T47D (cell line): Measurements from ENCODE around the gene VEGFC.

Source experiments
- DNase-seq, 2 experiments: peaks; one replicate each; pipeline versions ENCODE4 v3.0.0 to v3.0.0-alpha.2; 2011 to 2012; ENCODE audit warnings: low read depth in 1 of 2, low spot score in 1 of 2
- JUND ChIP-seq: IDR thresholded peaks from 2 replicates; pipeline ENCODE4 v1.6.1; 2012; ENCODE audit warnings: low read depth
- in situ Hi-C: cut with HindIII; loops from 2 replicates; pipeline ENCODE4 v1.10.0; 2016; ENCODE audit warnings: low sequenced_read_pairs, low pct_unique_long_range_greater_than_20kb

VEGFC gene

DNA sequence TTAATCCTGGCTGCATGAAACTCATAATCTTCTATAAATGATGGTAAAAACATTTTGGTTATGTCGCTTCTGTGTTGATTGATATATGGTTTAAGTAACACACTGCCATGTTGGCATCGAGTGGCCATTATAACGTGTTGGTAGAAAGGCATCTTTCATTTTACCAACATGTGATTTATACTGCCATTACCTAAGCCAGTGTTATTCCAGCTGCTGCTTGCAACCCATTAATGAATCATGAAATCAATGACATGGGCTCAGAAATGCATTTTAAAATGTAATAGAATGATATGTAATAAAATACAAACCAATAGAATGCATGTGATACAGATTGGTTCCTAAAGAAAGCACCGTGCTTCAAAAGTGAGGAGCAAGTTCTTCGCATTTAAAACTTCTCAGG, 102.0 kb downstream of the VEGFC start:
- DNase-seq = no peak
- no peak for TF ChIP-seq JUND
- in situ Hi-C loops = no loop called here

DNA sequence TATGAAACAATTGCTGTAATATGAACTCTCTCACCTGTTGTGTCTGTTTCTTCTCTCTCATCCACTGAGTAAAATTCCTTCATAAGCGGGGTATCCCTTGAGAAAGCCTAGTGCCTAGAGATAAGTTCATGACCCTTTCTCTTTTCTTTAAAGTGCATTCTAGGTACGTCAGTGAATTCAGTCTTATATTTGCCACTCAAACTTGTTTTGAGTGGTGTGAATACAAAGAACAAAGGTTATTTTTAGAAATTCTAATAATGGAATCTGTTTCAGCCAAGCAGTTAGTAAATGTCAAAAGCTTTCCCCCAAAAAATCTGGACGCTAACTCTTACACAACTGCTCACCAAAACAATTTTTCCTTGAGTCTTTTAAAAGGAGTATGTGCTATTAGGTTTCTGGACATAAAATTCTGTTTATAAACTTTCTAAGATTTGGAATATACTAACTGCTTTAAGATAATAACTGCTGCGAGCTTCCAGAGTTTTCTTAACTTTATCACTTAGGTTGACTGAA, 112.0 kb downstream of the VEGFC start:
- in situ Hi-C loops = no loop called here
- no peak for DNase-seq

DNA sequence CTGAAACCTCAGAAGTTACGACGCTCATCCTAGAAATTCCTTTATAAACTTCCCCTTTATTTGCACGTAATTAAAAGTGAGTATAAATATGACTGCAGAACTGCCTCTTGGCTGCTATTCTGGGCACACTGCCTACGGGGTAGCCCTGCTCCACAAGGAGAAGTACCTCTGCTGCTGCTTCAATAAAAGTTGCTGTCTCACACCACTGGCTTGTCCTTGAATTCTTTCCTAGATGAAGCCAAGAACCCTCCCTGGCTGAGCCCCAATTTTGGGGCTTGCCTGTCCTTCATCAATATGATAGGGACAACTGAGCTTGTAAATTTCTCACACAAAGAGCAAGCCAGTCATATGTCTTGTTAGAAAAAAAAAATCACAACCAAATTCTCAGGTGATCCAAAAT, 115.8 kb downstream of the VEGFC start:
- DNase-seq = no peak
- no peak for TF ChIP-seq JUND
- in situ Hi-C loops = no loop called here

More for the DNA sequence above, 112.0 kb downstream of the VEGFC start:
- TF ChIP-seq JUND = no peak

DNA sequence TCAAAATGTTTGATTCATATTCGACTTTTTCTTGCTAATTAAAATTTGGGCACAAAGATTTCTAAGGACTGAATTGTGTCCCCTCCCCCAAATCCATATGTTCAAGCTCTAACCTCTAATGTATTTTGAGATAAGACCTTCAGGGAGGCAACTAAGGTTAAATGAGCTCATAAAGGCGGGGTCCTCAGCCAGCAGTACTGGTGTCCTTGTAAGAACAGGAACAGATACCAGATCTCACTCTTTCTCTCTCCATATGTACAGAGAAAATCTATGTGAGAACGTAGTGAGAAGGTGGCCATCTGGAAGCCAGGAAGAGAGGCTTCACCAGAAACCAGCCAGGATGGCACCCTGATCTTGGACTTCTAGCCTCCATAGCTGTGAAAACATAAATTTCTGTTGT, 116.9 kb downstream of the VEGFC start:
- DNase-seq = no peak
- TF ChIP-seq JUND = no peak
- in situ Hi-C loops = no loop called here

DNA sequence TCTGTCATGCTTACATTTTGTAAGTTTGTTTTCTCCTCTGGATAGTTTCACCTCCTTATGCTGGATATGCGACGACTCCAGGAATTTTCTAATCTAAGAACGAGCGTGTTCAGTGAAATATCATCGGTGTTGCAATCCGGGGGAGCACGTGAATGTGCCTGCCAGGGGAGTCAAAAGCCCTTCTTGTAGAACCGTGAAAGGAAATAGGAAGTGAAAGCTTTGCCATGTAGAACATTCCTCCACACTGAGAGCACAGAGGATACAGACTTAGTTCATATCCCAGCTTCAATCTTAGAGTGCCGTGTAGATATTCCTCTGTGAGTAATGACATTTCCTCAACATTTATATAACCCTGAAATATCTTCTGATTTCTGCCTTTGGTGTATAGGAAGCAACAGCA, 121.2 kb downstream of the VEGFC start:
- TF ChIP-seq JUND = no peak

DNA sequence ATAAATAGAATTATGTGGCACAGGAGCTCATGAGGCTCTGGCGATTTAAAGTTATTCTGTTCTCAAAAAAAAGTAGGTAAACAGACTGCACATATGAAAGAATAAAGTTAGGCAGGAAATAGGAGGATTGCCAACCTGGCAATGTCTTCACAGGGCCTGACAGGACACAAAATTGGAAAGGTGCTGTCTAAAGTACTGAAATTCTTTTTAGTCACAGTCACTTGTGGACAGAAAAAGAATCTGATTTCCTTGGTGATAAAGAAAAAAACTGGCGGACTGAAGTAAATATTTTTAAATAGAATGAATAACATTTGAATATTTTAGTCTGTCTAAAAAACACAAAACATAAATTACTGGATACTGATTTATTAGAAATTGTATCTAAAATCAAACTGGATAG, 124.4 kb downstream of the VEGFC start:
- in situ Hi-C loops = no loop called here
- peak in 1 of 2 experiments; percentile 23 for DNase-seq
- TF ChIP-seq JUND = no peak

More for the DNA sequence above, 121.2 kb downstream of the VEGFC start:
- no peak for DNase-seq
- in situ Hi-C loops = no loop called here

DNA sequence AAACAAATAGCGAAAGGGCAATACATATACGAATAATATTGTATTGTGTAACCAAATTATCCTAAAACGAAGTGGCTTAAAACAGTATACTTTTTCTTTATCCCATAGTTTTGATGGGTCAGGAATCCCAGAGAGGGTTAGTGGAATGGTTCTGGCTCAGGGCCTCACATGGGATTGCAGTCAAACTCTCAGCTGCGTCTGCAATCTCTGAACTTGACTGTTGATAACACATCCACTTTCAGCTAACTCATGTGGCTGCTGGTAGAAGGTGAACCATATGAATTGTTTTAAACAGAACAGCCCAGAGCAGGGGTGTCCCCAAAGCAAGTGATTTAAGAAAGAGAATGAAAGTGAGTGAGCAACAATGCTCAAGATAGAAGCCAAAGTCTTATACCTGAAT, 127.8 kb downstream of the VEGFC start:
- in situ Hi-C loops = no loop called here
- TF ChIP-seq JUND = no peak
- DNase-seq = no peak

DNA sequence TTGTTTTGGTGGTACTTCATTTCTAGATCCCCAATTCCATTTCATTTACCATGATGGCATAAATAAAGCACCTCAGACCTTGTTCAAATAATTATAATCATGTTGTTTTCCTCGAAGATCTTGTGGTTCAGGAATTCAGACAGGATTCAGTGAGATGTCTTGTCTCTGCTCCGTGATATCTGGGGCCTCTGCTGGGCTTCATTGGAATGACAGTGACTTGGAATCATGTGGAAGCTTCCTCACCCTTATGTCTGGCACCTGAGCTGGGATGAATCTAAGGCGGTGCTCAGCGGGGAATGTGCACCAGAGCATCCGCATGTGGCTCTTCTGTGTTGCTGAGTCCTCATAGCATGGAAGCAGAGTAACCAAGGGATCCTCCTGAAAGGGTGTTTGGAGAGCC, 132.2 kb downstream of the VEGFC start:
- in situ Hi-C loops = no loop called here
- TF ChIP-seq JUND = no peak
- peak in 1 of 2 experiments; percentile 29 for DNase-seq

DNA sequence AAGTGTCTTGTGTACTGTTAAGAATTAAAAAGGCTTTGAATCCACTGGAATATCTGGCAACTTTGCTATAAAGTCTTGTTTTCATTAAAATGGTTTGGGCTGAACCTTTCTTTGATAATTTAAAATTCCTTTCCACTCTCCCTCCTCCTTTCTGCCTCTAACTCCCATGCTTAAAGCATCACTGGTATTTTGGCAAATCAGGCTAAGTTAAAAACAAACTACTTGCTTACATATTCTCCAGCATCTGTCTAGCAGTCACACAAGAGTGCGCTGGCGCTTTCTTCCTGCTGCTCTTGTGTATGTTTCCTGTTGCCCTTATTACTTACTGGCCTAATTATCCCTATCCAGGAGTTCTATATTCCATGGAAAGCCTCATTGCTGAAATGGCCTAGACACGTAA, 136.6 kb downstream of the VEGFC start:
- DNase-seq = no peak
- no peak for TF ChIP-seq JUND
- in situ Hi-C loops = no loop called here

DNA sequence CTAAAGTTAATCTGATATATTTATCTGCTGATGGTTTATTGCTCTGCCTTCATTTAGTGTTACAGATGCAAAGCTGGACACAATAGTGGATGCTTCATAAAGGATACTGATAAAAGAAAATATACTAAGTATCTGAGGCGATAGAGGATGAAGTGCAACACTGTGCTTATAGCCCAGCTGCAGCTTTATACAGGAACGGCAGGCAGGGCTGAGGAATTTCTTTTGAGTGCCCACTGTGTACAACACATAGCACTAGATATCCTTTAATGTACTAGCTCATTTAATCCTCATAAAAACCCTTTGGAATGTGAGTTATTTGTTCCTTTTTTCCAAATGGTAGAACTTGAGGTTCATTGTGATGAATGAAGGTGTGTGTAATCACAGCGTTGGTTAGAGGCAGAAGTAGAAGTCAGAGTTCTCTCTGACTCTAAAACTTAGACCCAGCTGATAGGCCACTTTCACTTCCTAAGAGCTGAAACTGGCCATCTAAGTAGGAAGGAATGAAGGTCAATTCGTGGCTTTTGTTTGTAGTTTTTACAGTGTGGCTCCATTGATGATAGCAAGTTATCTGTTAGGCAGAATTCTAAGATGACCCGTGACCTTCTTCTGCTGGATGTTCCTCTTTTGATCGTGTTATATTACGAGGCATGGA, 138.0 kb downstream of the VEGFC start:
- in situ Hi-C loops = no loop called here
- no peak for TF ChIP-seq JUND
- DNase-seq = no peak

DNA sequence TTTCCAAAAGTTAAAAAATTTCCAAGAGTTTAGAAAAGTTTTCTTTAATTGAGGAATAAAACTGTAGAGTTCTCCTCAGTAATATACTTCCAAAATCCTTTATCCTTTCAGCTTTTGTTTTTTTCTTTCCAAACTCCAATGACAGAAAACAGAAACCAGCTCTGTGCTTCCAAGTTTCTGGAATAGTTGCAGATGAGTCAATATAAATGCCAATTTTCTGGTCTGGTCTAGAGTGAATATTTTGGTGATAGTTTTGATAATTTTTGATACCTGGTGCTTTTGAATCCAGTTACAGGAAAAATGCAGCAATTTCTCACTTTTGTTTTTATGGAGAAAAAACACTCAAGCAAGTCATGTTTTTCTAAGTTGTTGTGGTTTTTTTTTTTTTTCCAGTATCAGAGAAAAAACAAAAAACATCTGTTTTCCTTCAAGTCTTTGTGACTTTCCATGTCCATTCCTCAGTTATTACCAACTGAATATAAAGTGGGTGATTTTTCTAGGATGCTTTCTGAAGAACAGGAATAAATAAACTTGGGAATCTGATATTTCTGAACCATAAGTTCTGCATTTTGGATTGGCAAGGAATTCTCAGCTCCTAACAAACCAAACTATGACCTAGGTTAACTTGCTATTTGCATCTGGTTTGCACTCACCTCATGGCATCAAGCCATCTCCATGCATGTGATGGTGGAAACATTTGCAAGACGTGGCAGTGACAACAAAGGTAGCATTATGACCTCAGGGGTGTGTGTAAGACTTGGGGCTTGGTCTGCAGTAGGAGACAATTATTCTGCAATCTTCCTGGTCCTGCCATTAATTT, 139.1 kb downstream of the VEGFC start:
- in situ Hi-C loops = no loop called here
- DNase-seq = no peak
- TF ChIP-seq JUND = no peak

DNA sequence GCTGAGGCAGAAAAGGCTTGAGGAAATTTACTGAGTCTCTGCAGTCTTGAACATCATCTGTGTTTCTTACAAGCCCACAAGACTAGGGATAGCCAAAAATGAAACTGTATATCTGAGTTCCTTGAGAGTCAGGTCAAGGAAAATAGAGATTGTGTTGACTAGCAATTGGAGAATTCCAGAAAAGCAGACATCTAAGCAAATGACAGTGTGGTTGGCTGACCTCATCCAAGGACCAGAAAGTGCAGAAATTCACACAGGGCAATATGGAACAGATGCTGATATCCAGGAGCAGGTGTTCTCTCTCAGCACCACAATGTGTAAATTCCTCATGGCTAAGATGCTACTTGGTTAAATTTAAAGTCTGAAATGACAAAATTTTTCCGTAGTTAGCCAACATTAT, 146.4 kb downstream of the VEGFC start:
- no peak for TF ChIP-seq JUND
- DNase-seq = no peak
- in situ Hi-C loops = no loop called here

DNA sequence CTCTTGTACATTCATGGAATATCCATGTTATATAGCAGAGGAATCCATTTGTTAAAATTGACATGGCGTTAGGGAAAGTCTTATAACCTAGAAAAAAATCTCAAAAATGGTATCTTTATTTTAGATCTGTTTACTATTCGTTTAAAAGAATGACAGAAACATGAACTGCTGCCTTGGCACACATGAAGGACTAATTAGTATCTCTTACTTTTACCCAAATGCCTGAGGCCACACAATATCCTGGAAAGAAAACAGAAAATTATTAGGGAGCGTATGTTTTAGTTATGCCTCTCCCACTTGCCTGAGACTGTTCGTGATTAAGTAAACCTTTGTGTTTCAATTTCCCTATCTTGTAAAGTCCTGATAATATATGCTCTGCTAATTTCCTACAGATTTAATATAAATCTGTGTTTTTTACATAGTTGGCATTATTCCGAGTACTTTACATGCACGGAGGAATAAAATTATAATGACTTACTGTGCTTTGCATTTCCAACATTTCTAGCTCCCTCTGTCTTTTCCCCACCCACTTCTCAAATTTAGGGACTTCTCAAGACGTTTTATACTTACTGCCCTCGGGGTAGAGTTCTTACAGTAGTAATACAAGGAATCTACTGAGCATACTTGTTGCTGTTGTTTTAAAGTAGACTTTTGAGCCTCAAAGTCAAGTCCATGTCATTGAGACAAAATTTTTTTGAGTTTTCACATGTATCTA, 147.3 kb downstream of the VEGFC start:
- in situ Hi-C loops = no loop called here
- DNase-seq = no peak

More for the DNA sequence above, 147.3 kb downstream of the VEGFC start:
- TF ChIP-seq JUND = no peak
